OCI-LY7 (cell line): ENCODE measurements around the gene SMOC2.

Experiments
- EZH2phosphoT487 ChIP-seq: fragments of 200-600 bp; sonication (generic); IDR thresholded peaks from 2 replicates; pipeline ENCODE4 v1.6.1; 2018; ENCODE audit warnings: low read depth, borderline replicate concordance, mild to moderate bottlenecking, mixed run types, antibody characterized with exemption, low read length, moderate library complexity, mixed read lengths
- TF ChIP-seq, protein P1 (sequence below): fragments of 200-600 bp; sonication (generic); conservative IDR thresholded peaks from 2 replicates; pipeline ENCODE4 v1.5.1; 2014; ENCODE audit warnings: mild to moderate bottlenecking, antibody characterized with exemption, low read length, moderate library complexity, mixed read lengths

- TF ChIP-seq, protein P1, sequence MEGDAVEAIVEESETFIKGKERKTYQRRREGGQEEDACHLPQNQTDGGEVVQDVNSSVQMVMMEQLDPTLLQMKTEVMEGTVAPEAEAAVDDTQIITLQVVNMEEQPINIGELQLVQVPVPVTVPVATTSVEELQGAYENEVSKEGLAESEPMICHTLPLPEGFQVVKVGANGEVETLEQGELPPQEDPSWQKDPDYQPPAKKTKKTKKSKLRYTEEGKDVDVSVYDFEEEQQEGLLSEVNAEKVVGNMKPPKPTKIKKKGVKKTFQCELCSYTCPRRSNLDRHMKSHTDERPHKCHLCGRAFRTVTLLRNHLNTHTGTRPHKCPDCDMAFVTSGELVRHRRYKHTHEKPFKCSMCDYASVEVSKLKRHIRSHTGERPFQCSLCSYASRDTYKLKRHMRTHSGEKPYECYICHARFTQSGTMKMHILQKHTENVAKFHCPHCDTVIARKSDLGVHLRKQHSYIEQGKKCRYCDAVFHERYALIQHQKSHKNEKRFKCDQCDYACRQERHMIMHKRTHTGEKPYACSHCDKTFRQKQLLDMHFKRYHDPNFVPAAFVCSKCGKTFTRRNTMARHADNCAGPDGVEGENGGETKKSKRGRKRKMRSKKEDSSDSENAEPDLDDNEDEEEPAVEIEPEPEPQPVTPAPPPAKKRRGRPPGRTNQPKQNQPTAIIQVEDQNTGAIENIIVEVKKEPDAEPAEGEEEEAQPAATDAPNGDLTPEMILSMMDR = no peak
- TF ChIP-seq EZH2phosphoT487 = no peak
Measured at GRCh38 chr6:168419569-168419968, 21.4 kb upstream of the SMOC2 start.
